GM23338 (cell line): ENCODE data around the gene RSPH6A. TPM values are rescaled to one million over a fixed set of nuclear protein-coding genes. Genes with fewer than 3 reads are reported as not detected.

Source experiments
- ATAC-seq: fragments of 200-7000 bp; cut with Tn5 transposase; 3 replicates; pipeline ENCODE4 v1.9.1; 2020
- DNase-seq: peaks from one replicate; pipeline ENCODE4 v3.0.0-alpha.2; 2015; ENCODE audit warnings: low spot score
- H2AFZ ChIP-seq: fragments of 200-600 bp; sonication (generic); 2 replicates; pipeline ENCODE4 v1.8.0; 2016; ENCODE audit warnings: antibody characterized with exemption, mild to moderate bottlenecking, moderate library complexity
- H3F3A ChIP-seq: fragments of 200-600 bp; sonication (generic); replicated peaks from 2 replicates; pipeline ENCODE4 v1.8.0; 2017; ENCODE audit warnings: antibody characterized with exemption, mixed run types, low read depth
- H3K27ac ChIP-seq: fragments of 200-600 bp; sonication (generic); 2 replicates; pipeline ENCODE4 v1.6.1; 2016; ENCODE audit warnings: low read depth
- H3K27me3 ChIP-seq: fragments of 200-600 bp; sonication (generic); 2 replicates; pipeline ENCODE4 v1.8.0; 2016; ENCODE audit warnings: mild to moderate bottlenecking, mixed run types, moderate library complexity; ENCODE audit not compliant: insufficient read depth
- H3K36me3 ChIP-seq: fragments of 200-600 bp; sonication (generic); 2 replicates; pipeline ENCODE4 v1.8.0; 2016; ENCODE audit warnings: mild to moderate bottlenecking; ENCODE audit not compliant: insufficient read depth
- H3K4me1 ChIP-seq: fragments of 200-600 bp; sonication (generic); 2 replicates; pipeline ENCODE4 v1.8.0; 2016; ENCODE audit warnings: mild to moderate bottlenecking, moderate library complexity; ENCODE audit not compliant: insufficient read depth
- H3K4me2 ChIP-seq: fragments of 200-600 bp; sonication (generic); 2 replicates; pipeline ENCODE4 v1.7.1; 2017; ENCODE audit warnings: mixed run types
- H3K4me3 ChIP-seq: fragments of 200-600 bp; sonication (generic); 2 replicates; pipeline ENCODE4 v1.6.1; 2016; ENCODE audit warnings: mixed run types
- H3K79me2 ChIP-seq: fragments of 200-600 bp; sonication (generic); replicated peaks from 2 replicates; pipeline ENCODE4 v1.8.0; 2017; ENCODE audit warnings: mild to moderate bottlenecking; ENCODE audit not compliant: insufficient read depth
- H3K9me2 ChIP-seq: fragments of 200-600 bp; sonication (generic); 2 replicates; pipeline ENCODE4 v1.8.0; 2017; ENCODE audit not compliant: insufficient read depth
- H4K20me1 ChIP-seq: fragments of 200-600 bp; sonication (generic); replicated peaks from 2 replicates; pipeline ENCODE4 v1.8.0; 2017; ENCODE audit warnings: mild to moderate bottlenecking; ENCODE audit not compliant: insufficient read depth
- H3K27ac Mint-ChIP-seq: 2 replicates; pipeline ENCODE4 v1.8.0; 2020; ENCODE audit warnings: inconsistent platforms, mild to moderate bottlenecking, moderate library complexity, mixed read lengths
- H3K27me3 Mint-ChIP-seq: 3 replicates; pipeline ENCODE4 v1.8.0; 2022; ENCODE audit warnings: low read depth, mild to moderate bottlenecking, moderate library complexity, mixed read lengths, inconsistent platforms; ENCODE audit not compliant: insufficient read depth, poor library complexity
- H3K36me3 Mint-ChIP-seq: 3 replicates; pipeline ENCODE4 v1.8.0; 2021; ENCODE audit warnings: low read depth, mild to moderate bottlenecking, inconsistent platforms, moderate library complexity, mixed read lengths
- H3K4me1 Mint-ChIP-seq: 3 replicates; pipeline ENCODE4 v1.8.0; 2020; ENCODE audit warnings: mild to moderate bottlenecking, inconsistent platforms, mixed read lengths
- H3K4me3 Mint-ChIP-seq: 3 replicates; pipeline ENCODE4 v1.8.0; 2021; ENCODE audit warnings: moderate library complexity, mild to moderate bottlenecking, inconsistent platforms, mixed read lengths
- H3K9me3 Mint-ChIP-seq: 3 replicates; pipeline ENCODE4 v1.8.0; 2020; ENCODE audit warnings: moderate library complexity, mild to moderate bottlenecking, inconsistent platforms, mixed read lengths
- CREB1 ChIP-seq: fragments of 250-450 bp; sonication (Bioruptor Pico); IDR thresholded peaks from 2 replicates; pipeline ENCODE4 v1.5.0; 2020; ENCODE audit warnings: low read depth, mild to moderate bottlenecking, moderate library complexity
- EZH2 ChIP-seq: fragments of 200-600 bp; sonication (generic); IDR thresholded peaks from one replicate; pipeline ENCODE4 v1.8.0; 2017; ENCODE audit warnings: antibody characterized with exemption, mild to moderate bottlenecking, low read depth; ENCODE audit not compliant: unreplicated experiment
- EZH2phosphoT487 ChIP-seq: fragments of 200-600 bp; sonication (generic); IDR thresholded peaks from one replicate; pipeline ENCODE4 v1.8.1; 2018; ENCODE audit warnings: antibody characterized with exemption; ENCODE audit not compliant: unreplicated experiment
- JUNB ChIP-seq: IDR thresholded peaks from one replicate; pipeline ENCODE4 v1.6.1; 2016; ENCODE audit warnings: antibody characterized with exemption; ENCODE audit not compliant: unreplicated experiment
- NANOG ChIP-seq: IDR thresholded peaks from 2 replicates; pipeline ENCODE4 v1.6.1; 2016; ENCODE audit warnings: antibody characterized with exemption, borderline replicate concordance
- POLR2AphosphoS5 ChIP-seq: IDR thresholded peaks from 2 replicates; pipeline ENCODE4 v1.6.1; 2016; ENCODE audit warnings: antibody characterized with exemption, low read depth
- STAT1 ChIP-seq: IDR thresholded peaks from one replicate; pipeline ENCODE4 v1.6.1; 2016; ENCODE audit warnings: antibody characterized with exemption; ENCODE audit not compliant: unreplicated experiment
- ZNF114 ChIP-seq: fragments of 250-450 bp; sonication (Bioruptor Pico); IDR thresholded peaks from 2 replicates; pipeline ENCODE4 v1.5.0; 2020; ENCODE audit warnings: mild to moderate bottlenecking, moderate library complexity
- ZNF331 ChIP-seq: fragments of 250-450 bp; sonication (Bioruptor Pico); IDR thresholded peaks from 2 replicates; pipeline ENCODE4 v1.5.0; 2020; ENCODE audit warnings: low read depth, mild to moderate bottlenecking, moderate library complexity
- polyA plus RNA-seq: library from polyadenylated mRNA; unstranded; fragments of >200 nt; fragmentation: Nextera tagmentation; extraction: Ambion mirVana; gene quantifications from 2 replicates; pipeline ENCODE4 v1.2.1, GENCODE V29; 2016
- total RNA-seq: library from RNA; depleted of rRNA; stranded (reverse); fragments of >200 nt; shearing (Covaris generic); gene quantifications from 2 replicates; pipeline ENCODE4 v1.2.3, GENCODE V29; 2014
- TF ChIP-seq, protein P1 (sequence below): IDR thresholded peaks from 2 replicates; pipeline ENCODE4 v1.6.1; 2016; ENCODE audit warnings: antibody characterized with exemption
- TF ChIP-seq, protein P2 (sequence below): IDR thresholded peaks from one replicate; pipeline ENCODE4 v1.6.1; 2018; ENCODE audit warnings: antibody characterized with exemption; ENCODE audit not compliant: unreplicated experiment
- TF ChIP-seq, protein P3 (sequence below): fragments of 250-450 bp; sonication (Bioruptor Pico); IDR thresholded peaks from 2 replicates; pipeline ENCODE4 v1.5.0; 2020; ENCODE audit warnings: mild to moderate bottlenecking, moderate library complexity
- TF ChIP-seq, protein P4 (sequence below), 2 experiments: fragments of 200-600 bp in 1 of 2; sonication (generic) in 1 of 2; conservative IDR thresholded peaks; 2 replicates each; pipeline versions ENCODE4 v1.5.1 to v1.6.1; 2016 to 2017; ENCODE audit warnings: antibody characterized with exemption in 2 of 2, low read depth in 2 of 2, mild to moderate bottlenecking in 2 of 2, moderate library complexity in 1 of 2

Gene RSPH6A
- total and polyA plus RNA-seq, 2 experiments from 2014 or later = 0.11 to 0.21 TPM

DNA sequence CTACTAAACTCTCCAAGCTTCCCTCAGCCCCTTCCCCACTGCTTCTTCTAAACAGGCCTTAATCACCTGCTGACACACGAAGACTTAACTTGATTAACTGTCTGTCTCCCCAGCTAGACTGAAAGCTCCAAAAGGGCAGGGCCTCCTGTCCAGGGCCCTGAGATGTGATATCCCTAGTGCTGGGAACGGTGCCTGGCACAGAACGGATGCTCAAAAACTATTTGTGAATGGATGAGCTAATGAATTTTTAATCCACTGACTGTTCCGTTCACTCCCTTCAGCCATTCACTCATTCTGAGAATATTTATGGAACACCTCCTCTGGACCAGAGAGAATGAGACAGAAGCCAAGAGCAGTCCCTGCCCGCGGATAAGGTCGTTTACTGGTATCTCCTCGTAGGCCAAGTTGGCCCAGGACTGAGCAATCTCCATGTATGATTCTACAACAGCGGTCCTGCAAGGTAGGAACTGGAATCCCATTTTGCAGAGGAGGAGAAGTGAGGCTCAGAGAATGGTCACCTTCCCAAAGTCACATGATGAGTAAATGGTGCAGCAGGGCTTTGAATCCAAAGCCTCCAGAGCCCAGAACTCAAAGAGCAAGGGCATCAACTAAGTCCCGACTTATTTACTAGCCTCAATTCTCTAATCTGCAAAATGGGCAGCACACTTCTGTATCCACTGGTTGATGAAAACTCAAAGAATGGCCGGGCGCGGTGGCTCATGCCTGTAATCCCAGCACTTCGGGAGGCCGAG, 25.9 kb downstream of the RSPH6A start (continued):
- TF ChIP-seq ZNF114 (no peak), EZH2phosphoT487 (no peak), EZH2 (no peak), POLR2AphosphoS5 (no peak)

DNA sequence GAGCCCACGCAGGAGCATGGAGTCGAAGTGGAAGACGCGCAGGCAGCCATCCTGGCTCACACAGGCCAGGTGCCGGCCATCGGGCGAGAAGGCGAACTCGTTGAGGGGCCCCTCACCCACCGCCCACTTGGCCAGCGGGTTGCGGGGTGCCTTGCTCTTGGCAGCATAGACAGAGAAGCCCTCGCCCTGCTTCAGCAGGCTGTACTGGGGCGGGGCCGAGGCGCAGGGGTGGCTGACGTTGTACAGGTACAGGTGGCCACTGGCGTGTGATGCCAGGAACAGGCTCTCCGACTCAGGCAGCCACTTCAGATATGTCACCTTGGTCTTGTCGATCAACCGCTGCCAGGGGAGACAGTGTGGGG, 28.6 kb downstream of the RSPH6A start:
- Histone ChIP-seq H3K27ac (no peak overlapping the region), H3K9me2 (no peaks in the 10 kb centered on the region), H3F3A (0 out of 2 replicates have a peak, but pooled peaks cover 5% of the 10 kb centered on the region), H3K79me2 (peaks cover 10% of the 10 kb centered on the region), H3K4me1 (peaks cover 13% of the 10 kb centered on the region), H3K36me3 (peaks cover 6% of the 10 kb centered on the region; the same call in 1 of the 2 replicates), H3K27me3 (no peaks in the 10 kb centered on the region), H3K4me2 (no peak overlapping the region), H2AFZ (no peak overlapping the region), H4K20me1 (peaks cover 14% of the 10 kb centered on the region), H3K4me3 (no peak overlapping the region)
- Mint-ChIP-seq H3K9me3 (no peaks in the 10 kb centered on the region; the same call in 2 of the 3 replicates), H3K4me3 (no peak overlapping the region), H3K36me3 (peaks cover 45% of the 10 kb centered on the region), H3K27ac (no peak overlapping the region), H3K4me1 (peaks cover 19% of the 10 kb centered on the region; the same call in 2 of the 3 replicates), H3K27me3 (peaks cover 13% of the 10 kb centered on the region)
- DNase-seq (no peak), ATAC-seq (no peak)
- TF ChIP-seq ZNF114 = no peak
- TF ChIP-seq NANOG = no peak
- TF ChIP-seq, protein P1, sequence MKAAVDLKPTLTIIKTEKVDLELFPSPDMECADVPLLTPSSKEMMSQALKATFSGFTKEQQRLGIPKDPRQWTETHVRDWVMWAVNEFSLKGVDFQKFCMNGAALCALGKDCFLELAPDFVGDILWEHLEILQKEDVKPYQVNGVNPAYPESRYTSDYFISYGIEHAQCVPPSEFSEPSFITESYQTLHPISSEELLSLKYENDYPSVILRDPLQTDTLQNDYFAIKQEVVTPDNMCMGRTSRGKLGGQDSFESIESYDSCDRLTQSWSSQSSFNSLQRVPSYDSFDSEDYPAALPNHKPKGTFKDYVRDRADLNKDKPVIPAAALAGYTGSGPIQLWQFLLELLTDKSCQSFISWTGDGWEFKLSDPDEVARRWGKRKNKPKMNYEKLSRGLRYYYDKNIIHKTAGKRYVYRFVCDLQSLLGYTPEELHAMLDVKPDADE = no peak
- no peak for TF ChIP-seq STAT1
- TF ChIP-seq POLR2AphosphoS5 = no peak
- TF ChIP-seq, protein P2, sequence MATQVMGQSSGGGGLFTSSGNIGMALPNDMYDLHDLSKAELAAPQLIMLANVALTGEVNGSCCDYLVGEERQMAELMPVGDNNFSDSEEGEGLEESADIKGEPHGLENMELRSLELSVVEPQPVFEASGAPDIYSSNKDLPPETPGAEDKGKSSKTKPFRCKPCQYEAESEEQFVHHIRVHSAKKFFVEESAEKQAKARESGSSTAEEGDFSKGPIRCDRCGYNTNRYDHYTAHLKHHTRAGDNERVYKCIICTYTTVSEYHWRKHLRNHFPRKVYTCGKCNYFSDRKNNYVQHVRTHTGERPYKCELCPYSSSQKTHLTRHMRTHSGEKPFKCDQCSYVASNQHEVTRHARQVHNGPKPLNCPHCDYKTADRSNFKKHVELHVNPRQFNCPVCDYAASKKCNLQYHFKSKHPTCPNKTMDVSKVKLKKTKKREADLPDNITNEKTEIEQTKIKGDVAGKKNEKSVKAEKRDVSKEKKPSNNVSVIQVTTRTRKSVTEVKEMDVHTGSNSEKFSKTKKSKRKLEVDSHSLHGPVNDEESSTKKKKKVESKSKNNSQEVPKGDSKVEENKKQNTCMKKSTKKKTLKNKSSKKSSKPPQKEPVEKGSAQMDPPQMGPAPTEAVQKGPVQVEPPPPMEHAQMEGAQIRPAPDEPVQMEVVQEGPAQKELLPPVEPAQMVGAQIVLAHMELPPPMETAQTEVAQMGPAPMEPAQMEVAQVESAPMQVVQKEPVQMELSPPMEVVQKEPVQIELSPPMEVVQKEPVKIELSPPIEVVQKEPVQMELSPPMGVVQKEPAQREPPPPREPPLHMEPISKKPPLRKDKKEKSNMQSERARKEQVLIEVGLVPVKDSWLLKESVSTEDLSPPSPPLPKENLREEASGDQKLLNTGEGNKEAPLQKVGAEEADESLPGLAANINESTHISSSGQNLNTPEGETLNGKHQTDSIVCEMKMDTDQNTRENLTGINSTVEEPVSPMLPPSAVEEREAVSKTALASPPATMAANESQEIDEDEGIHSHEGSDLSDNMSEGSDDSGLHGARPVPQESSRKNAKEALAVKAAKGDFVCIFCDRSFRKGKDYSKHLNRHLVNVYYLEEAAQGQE = no peak
- TF ChIP-seq, protein P3, sequence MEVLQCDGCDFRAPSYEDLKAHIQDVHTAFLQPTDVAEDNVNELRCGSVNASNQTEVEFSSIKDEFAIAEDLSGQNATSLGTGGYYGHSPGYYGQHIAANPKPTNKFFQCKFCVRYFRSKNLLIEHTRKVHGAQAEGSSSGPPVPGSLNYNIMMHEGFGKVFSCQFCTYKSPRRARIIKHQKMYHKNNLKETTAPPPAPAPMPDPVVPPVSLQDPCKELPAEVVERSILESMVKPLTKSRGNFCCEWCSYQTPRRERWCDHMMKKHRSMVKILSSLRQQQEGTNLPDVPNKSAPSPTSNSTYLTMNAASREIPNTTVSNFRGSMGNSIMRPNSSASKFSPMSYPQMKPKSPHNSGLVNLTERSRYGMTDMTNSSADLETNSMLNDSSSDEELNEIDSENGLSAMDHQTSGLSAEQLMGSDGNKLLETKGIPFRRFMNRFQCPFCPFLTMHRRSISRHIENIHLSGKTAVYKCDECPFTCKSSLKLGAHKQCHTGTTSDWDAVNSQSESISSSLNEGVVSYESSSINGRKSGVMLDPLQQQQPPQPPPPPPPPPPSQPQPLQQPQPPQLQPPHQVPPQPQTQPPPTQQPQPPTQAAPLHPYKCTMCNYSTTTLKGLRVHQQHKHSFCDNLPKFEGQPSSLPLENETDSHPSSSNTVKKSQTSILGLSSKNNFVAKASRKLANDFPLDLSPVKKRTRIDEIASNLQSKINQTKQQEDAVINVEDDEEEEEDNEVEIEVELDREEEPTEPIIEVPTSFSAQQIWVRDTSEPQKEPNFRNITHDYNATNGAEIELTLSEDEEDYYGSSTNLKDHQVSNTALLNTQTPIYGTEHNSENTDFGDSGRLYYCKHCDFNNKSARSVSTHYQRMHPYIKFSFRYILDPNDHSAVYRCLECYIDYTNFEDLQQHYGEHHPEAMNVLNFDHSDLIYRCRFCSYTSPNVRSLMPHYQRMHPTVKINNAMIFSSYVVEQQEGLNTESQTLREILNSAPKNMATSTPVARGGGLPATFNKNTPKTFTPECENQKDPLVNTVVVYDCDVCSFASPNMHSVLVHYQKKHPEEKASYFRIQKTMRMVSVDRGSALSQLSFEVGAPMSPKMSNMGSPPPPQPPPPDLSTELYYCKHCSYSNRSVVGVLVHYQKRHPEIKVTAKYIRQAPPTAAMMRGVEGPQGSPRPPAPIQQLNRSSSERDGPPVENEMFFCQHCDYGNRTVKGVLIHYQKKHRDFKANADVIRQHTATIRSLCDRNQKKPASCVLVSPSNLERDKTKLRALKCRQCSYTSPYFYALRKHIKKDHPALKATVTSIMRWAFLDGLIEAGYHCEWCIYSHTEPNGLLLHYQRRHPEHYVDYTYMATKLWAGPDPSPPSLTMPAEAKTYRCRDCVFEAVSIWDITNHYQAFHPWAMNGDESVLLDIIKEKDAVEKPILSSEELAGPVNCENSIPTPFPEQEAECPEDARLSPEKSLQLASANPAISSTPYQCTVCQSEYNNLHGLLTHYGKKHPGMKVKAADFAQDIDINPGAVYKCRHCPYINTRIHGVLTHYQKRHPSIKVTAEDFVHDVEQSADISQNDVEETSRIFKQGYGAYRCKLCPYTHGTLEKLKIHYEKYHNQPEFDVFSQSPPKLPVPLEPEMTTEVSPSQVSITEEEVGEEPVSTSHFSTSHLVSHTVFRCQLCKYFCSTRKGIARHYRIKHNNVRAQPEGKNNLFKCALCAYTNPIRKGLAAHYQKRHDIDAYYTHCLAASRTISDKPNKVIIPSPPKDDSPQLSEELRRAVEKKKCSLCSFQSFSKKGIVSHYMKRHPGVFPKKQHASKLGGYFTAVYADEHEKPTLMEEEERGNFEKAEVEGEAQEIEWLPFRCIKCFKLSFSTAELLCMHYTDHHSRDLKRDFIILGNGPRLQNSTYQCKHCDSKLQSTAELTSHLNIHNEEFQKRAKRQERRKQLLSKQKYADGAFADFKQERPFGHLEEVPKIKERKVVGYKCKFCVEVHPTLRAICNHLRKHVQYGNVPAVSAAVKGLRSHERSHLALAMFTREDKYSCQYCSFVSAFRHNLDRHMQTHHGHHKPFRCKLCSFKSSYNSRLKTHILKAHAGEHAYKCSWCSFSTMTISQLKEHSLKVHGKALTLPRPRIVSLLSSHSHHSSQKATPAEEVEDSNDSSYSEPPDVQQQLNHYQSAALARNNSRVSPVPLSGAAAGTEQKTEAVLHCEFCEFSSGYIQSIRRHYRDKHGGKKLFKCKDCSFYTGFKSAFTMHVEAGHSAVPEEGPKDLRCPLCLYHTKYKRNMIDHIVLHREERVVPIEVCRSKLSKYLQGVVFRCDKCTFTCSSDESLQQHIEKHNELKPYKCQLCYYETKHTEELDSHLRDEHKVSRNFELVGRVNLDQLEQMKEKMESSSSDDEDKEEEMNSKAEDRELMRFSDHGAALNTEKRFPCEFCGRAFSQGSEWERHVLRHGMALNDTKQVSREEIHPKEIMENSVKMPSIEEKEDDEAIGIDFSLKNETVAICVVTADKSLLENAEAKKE (CRISPR knock-in tag) = no peak
- no peak for TF ChIP-seq JUNB
- TF ChIP-seq ZNF331 (CRISPR knock-in tag) = no peak
- TF ChIP-seq CREB1 = no peak
- TF ChIP-seq, protein P4, sequence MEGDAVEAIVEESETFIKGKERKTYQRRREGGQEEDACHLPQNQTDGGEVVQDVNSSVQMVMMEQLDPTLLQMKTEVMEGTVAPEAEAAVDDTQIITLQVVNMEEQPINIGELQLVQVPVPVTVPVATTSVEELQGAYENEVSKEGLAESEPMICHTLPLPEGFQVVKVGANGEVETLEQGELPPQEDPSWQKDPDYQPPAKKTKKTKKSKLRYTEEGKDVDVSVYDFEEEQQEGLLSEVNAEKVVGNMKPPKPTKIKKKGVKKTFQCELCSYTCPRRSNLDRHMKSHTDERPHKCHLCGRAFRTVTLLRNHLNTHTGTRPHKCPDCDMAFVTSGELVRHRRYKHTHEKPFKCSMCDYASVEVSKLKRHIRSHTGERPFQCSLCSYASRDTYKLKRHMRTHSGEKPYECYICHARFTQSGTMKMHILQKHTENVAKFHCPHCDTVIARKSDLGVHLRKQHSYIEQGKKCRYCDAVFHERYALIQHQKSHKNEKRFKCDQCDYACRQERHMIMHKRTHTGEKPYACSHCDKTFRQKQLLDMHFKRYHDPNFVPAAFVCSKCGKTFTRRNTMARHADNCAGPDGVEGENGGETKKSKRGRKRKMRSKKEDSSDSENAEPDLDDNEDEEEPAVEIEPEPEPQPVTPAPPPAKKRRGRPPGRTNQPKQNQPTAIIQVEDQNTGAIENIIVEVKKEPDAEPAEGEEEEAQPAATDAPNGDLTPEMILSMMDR (conservative IDR thresholded peaks at IDR 0.05; ENCODE audit: low read depth in 2 of 2) = no peak
